Activated CD8-positive, alpha-beta memory T cell treated with anti-CD3 and anti-CD28 coated beads for 36 hours (primary cell): ENCODE results near the gene RAB22A. TPM values are rescaled to one million over a fixed set of nuclear protein-coding genes. Genes with fewer than 3 reads are reported as not detected.

Experiments
- total RNA-seq, 2 experiments: library from RNA; stranded (reverse); gene quantifications; one replicate each; pipeline ENCODE4 v1.2.3, GENCODE V29; 2021

The RAB22A gene
- total RNA-seq, 2 experiments from 2014 or later, result 13.9 to 15.0 TPM

Other genes starting within 250 kb of the RAB22A start
- not detected for gene ANKRD60, start 81.1 kb upstream of the RAB22A start, total RNA-seq
- 10 to 100 TPM; 33.1 to 34.6 TPM for gene VAPB, start 79.5 kb downstream of the RAB22A start, total RNA-seq
- not detected for gene APCDD1L, start 205.7 kb downstream of the RAB22A start, total RNA-seq